ENCODE results near the gene SRRM2.

DNA sequence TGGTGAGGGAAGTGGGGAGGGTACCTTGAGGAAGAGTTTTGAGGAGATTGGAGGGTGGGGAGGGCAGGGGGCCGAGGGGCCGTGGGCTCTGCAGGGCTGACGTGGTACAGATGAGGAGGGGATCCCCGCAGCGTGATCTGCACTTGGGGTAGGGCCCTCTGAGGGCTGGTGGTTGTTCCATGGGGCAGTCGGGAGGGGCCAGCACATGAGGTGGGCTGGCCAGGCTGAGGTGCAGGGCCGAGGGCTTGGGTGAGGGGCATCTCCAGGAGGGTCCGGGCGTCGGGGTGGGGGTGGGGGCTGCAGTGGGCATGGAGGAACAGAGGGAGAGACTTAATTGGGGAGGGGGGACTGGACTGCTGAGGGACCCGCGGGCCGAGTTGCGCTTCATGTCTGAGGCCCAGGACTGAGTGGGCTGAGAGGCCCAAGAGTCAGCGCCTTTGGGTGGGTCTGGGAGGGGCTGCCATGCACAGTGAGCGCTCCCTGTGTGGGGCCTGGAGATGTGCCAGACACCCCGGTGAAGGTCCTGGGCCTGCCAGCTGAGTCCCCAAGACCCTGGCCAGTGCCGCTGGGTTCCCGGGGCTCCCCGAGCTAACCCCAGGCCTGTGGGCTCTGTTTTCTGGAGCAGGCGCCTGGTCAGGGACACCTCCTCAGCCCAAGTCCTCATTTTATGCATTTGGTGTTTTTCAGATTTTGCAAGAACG, 45.7 kb upstream of the SRRM2 start:
- TF ChIP-seq, protein P1, sequence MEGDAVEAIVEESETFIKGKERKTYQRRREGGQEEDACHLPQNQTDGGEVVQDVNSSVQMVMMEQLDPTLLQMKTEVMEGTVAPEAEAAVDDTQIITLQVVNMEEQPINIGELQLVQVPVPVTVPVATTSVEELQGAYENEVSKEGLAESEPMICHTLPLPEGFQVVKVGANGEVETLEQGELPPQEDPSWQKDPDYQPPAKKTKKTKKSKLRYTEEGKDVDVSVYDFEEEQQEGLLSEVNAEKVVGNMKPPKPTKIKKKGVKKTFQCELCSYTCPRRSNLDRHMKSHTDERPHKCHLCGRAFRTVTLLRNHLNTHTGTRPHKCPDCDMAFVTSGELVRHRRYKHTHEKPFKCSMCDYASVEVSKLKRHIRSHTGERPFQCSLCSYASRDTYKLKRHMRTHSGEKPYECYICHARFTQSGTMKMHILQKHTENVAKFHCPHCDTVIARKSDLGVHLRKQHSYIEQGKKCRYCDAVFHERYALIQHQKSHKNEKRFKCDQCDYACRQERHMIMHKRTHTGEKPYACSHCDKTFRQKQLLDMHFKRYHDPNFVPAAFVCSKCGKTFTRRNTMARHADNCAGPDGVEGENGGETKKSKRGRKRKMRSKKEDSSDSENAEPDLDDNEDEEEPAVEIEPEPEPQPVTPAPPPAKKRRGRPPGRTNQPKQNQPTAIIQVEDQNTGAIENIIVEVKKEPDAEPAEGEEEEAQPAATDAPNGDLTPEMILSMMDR (conservative IDR thresholded peaks at IDR 0.05), result no peak
- no peak for TF ChIP-seq EZH2 (IDR thresholded peaks at IDR 0.05; ENCODE audit: low read depth)

Data from PC-9 (cell line).